ENCODE results near the gene ACOT12.
"Not testable (repeated sequence)": the region's sequence is repeated elsewhere in the genome, so short reads cannot be mapped to it uniquely, and the experiment has no call there.

ACOT12 gene

GRCh38 chr5:81393783-81394718, at the start of gene ACOT12:
ACOT12 (minus strand) TSS chr5:81394134; CDS start chr5:81394114, 20 bp downstream.
- no peak for DNase-seq

- no peak for DNase-seq
These were observed 41.1 kb upstream of the ACOT12 start for GRCh38 chr5:81435023-81435422.

GRCh38 chr5:81429985-81430384, 36.1 kb upstream of the ACOT12 start:
- DNase-seq = no peak

GRCh38 chr5:81429363-81429762, 35.4 kb upstream of the ACOT12 start:
- no peak for DNase-seq

- DNase-seq = no peak
These were observed 34.9 kb upstream of the ACOT12 start for GRCh38 chr5:81428861-81429260.

GRCh38 chr5:81428446-81428845, 34.5 kb upstream of the ACOT12 start:
- no peak for DNase-seq

GRCh38 chr5:81427566-81427965, 33.6 kb upstream of the ACOT12 start:
- no peak for DNase-seq

GRCh38 chr5:81426359-81427030, 32.6 kb upstream of the ACOT12 start:
- no peak for DNase-seq

- DNase-seq = no peak
These were observed 31.6 kb upstream of the ACOT12 start for GRCh38 chr5:81425569-81425968.

GRCh38 chr5:81424728-81425127, 30.8 kb upstream of the ACOT12 start:
- no peak for DNase-seq

- no peak for DNase-seq
These were observed 28.7 kb upstream of the ACOT12 start for GRCh38 chr5:81422671-81423070.

- no peak for DNase-seq
These were observed 26.2 kb upstream of the ACOT12 start for GRCh38 chr5:81420039-81420667.

GRCh38 chr5:81418606-81419005, 24.7 kb upstream of the ACOT12 start:
- DNase-seq = no peak

- DNase-seq = no peak
These were observed 23.1 kb upstream of the ACOT12 start for GRCh38 chr5:81417052-81417451.

GRCh38 chr5:81409896-81410295, 16.0 kb upstream of the ACOT12 start:
- no peak for DNase-seq

- no peak for DNase-seq
These were observed 15.4 kb upstream of the ACOT12 start for GRCh38 chr5:81409361-81409760.

- no peak for DNase-seq
These were observed 14.6 kb upstream of the ACOT12 start for GRCh38 chr5:81408496-81408895.

GRCh38 chr5:81407811-81408210, 13.9 kb upstream of the ACOT12 start:
- DNase-seq = not testable (repeated sequence)

- no peak for DNase-seq
These were observed 11.4 kb upstream of the ACOT12 start for GRCh38 chr5:81405126-81405891.

GRCh38 chr5:81402192-81402930, 8.4 kb upstream of the ACOT12 start:
- no peak for DNase-seq

- DNase-seq = no peak
These were observed 7.3 kb upstream of the ACOT12 start for GRCh38 chr5:81401266-81401665.

- DNase-seq = no peak
These were observed 6.4 kb upstream of the ACOT12 start for GRCh38 chr5:81400375-81400774.
